Left ventricle myocardium inferior (tissue), 1 donor: ENCODE data around the gene DDA1. TPM values are rescaled to one million over a fixed set of nuclear protein-coding genes. Genes with fewer than 3 reads are reported as not detected.
A peak's percentile ranks its signal among the peaks of the same experiment; 100 is the strongest.

Experiments
- DNase-seq: peaks from one replicate; pipeline ENCODE4 v3.0.0-alpha.2; 2020
- H3K27ac ChIP-seq: fragments of 200-600 bp; replicated peaks from 2 replicates; pipeline ENCODE4 v1.8.0; 2021
- H3K27me3 ChIP-seq: fragments of 200-600 bp; 2 replicates; pipeline ENCODE4 v1.8.0; 2021; ENCODE audit warnings: low read depth
- H3K36me3 ChIP-seq: fragments of 200-600 bp; 2 replicates; pipeline ENCODE4 v1.8.0; 2021
- H3K4me1 ChIP-seq: fragments of 200-600 bp; 2 replicates; pipeline ENCODE4 v1.8.0; 2021
- H3K4me3 ChIP-seq: fragments of 200-600 bp; 2 replicates; pipeline ENCODE4 v1.8.0; 2021; ENCODE audit warnings: mild to moderate bottlenecking, moderate library complexity
- H3K9me3 ChIP-seq: fragments of 200-600 bp; replicated peaks from 2 replicates; pipeline ENCODE4 v1.8.0; 2021
- intact Hi-C: fragments of 100-400 bp; cut with micrococcal nuclease; formaldehyde crosslinking; loops from one replicate; pipeline ENCODE4 v1.11.0; 2022
- total RNA-seq: library from RNA; stranded (reverse); fragmentation: NEBNext Ultra II Directional; extraction: Animal tissue kit (Norgen Biotek cat#: 25700); gene quantifications from one replicate; pipeline ENCODE4 v1.2.1, GENCODE V29; 2021
- TF ChIP-seq, protein P1 (sequence below): fragments of 200-600 bp; IDR thresholded peaks from 2 replicates; pipeline ENCODE4 v1.8.0; 2021; ENCODE audit warnings: antibody characterized with exemption, mild to moderate bottlenecking, borderline replicate concordance
- donor health status: DM: no; HTN: yes; CAD: no; lungs with severe emphysema.

Gene DDA1
- total RNA-seq, 1 donor from 2014 or later, result 35.7 TPM

DNA sequence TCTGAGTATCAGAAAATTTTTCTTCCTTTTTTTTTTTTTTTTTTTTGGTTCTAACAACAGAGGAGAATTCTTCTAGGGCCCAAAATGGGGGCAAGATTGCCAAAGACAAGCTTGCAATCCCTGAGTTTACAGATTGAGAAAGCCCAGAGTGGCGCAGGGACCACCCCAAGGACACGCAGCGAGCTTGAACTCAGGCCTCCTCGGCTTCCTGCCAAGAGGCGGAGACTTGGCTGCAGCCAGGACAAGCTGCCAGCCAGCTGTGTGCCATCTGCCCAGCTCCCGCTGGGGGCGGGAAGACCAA, 4.2 kb upstream of the DDA1 start:
- Histone ChIP-seq H3K4me3 (peak overlapping the region; percentile 87), H3K4me1 (peaks cover 70% of the 10 kb centered on the region)

GRCh38 chr19:17305517-17306284, 3.7 kb upstream of the DDA1 start, which contains the start of gene MRPL34:
Gene MRPL34 (plus strand): TSS chr19:17305872. CDS start chr19:17305893, 21 bp downstream.
- Histone ChIP-seq H3K27ac (peak within 1 kb of the TSS; percentile 98), H3K4me1 (peaks cover 76% of the 10 kb centered on the region), H3K9me3 (no peaks in the 10 kb centered on the region), H3K36me3 (peaks cover 2% of the 10 kb centered on the region), H3K27me3 (no peaks in the 10 kb centered on the region), H3K4me3 (peak within 1 kb of the TSS; percentile 87)
- TF ChIP-seq, protein P1, sequence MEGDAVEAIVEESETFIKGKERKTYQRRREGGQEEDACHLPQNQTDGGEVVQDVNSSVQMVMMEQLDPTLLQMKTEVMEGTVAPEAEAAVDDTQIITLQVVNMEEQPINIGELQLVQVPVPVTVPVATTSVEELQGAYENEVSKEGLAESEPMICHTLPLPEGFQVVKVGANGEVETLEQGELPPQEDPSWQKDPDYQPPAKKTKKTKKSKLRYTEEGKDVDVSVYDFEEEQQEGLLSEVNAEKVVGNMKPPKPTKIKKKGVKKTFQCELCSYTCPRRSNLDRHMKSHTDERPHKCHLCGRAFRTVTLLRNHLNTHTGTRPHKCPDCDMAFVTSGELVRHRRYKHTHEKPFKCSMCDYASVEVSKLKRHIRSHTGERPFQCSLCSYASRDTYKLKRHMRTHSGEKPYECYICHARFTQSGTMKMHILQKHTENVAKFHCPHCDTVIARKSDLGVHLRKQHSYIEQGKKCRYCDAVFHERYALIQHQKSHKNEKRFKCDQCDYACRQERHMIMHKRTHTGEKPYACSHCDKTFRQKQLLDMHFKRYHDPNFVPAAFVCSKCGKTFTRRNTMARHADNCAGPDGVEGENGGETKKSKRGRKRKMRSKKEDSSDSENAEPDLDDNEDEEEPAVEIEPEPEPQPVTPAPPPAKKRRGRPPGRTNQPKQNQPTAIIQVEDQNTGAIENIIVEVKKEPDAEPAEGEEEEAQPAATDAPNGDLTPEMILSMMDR, result peak; percentile 82
- DNase-seq, result peak; percentile 93
- intact Hi-C loops, result no loop called here

More for the DNA sequence above, 4.2 kb upstream of the DDA1 start:
- H3K27me3 ChIP-seq, result no peaks in the 10 kb centered on the region
- TF ChIP-seq, protein P1, result no peak
- intact Hi-C loops, result no loop called here
- H3K9me3 ChIP-seq, result no peaks in the 10 kb centered on the region
- DNase-seq, result no peak
- peaks cover 7% of the 10 kb centered on the region for H3K36me3 ChIP-seq
- peak overlapping the region; percentile 98 for H3K27ac ChIP-seq

DNA sequence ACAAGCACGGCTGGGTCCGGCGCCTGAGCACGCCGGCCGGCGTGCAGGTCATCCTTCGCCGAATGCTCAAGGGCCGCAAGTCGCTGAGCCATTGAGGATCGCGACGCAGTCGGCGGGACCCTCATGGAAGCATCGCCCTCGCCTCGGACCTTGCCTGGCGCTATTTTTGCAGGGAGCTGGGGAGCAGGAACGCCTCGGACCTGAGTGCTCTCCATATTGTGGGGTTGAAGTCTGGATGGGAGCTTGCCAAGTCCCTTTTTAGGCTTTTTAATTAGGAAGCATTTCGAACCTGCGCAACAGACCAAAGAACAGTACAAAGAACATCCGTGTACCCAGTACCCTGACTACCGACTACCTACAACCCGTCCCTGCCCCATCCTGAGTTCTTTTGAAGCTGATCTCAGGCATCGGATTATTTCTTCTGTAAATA, 3.1 kb upstream of the DDA1 start:
- Histone ChIP-seq H3K4me3 (peak overlapping the region; percentile 87), H3K4me1 (peaks cover 82% of the 10 kb centered on the region), H3K36me3 (no peaks in the 10 kb centered on the region), H3K27ac (peak overlapping the region; percentile 98), H3K27me3 (no peaks in the 10 kb centered on the region), H3K9me3 (no peaks in the 10 kb centered on the region)
- no peak for DNase-seq
- TF ChIP-seq, protein P1, result no peak
- intact Hi-C loops, result no loop called here

- H3K4me1 ChIP-seq, result peaks cover 84% of the 10 kb centered on the region
- H3K27me3 ChIP-seq, result no peaks in the 10 kb centered on the region
- no peak overlapping the region for H3K4me3 ChIP-seq
- TF ChIP-seq, protein P1, result no peak
- H3K36me3 ChIP-seq, result peaks cover 4% of the 10 kb centered on the region
- peak overlapping the region; percentile 98 for H3K27ac ChIP-seq
- DNase-seq, result no peak
- no peaks in the 10 kb centered on the region for H3K9me3 ChIP-seq
- intact Hi-C loops, result no loop called here
These were observed 1.4 kb upstream of the DDA1 start for GRCh38 chr19:17307876-17308377.

DNA sequence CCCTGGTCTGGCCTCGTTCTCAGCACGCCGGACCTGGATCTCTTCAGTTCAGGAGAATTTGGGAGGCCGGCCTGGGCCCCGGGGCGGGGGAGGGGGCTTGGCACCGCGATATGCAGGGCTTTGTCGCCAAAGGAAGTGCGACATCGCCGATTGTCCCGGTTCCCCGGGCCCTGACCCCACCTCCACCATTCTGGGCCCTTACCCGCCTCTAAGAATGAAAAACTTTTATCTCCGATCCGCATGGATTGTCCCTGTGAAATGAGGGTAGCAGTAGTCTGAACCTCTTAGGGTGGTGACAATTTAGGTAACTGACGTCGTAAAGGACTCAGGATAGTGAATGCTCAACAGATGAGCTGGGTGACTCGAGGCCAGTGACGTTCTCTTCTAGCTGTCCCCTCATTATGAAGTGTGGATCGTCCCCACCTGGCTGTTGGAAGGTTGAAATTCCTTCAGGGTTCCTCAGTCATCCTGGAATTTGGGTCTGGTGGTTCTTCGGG, 650 bp downstream of the DDA1 start:
- H3K36me3 ChIP-seq, result peaks cover 19% of the 10 kb centered on the region
- peaks cover 64% of the 10 kb centered on the region for H3K4me1 ChIP-seq
- TF ChIP-seq, protein P1, result no peak
- H3K4me3 ChIP-seq, result peak overlapping the region; percentile 89
- DNase-seq, result no peak
- intact Hi-C loops, result no loop called here
- peak overlapping the region; percentile 84 for H3K27ac ChIP-seq
- H3K9me3 ChIP-seq, result no peaks in the 10 kb centered on the region
- H3K27me3 ChIP-seq, result no peaks in the 10 kb centered on the region
